Stomach (tissue), 9 donors: Measurements from ENCODE around the gene ARHGAP26. TPM values are rescaled to one million over a fixed set of nuclear protein-coding genes. Genes with fewer than 3 reads are reported as not detected.

Experiments
- DNase-seq, 2 donors: peaks; one replicate each; pipeline versions ENCODE4 v3.0.0 to v3.0.0-alpha.2; 2013 to 2019
- H3K27ac ChIP-seq, 5 donors: fragments of 200-600 bp in 4 of 5; sonication (generic) in 4 of 5; one replicate each; pipeline ENCODE4 v1.5.1; 2013 to 2019; ENCODE audit warnings: mild to moderate bottlenecking in 1 of 5, moderate library complexity in 1 of 5
- H3K27me3 ChIP-seq, 3 donors: fragments of 200-600 bp; sonication (generic); one replicate each; pipeline ENCODE4 v1.5.1; 2017 to 2019; ENCODE audit warnings: mixed run types in 1 of 3
- H3K36me3 ChIP-seq, 4 donors: fragments of 200-600 bp; sonication (generic); 1 replicate in 3 of 4; 2 replicates in 1 of 4; pipeline ENCODE4 v1.5.1; 2016 to 2019
- H3K4me1 ChIP-seq, 4 donors: fragments of 200-600 bp; sonication (generic); one replicate each; pipeline ENCODE4 v1.5.1; 2016 to 2019
- H3K4me3 ChIP-seq, 4 donors: fragments of 200-600 bp; sonication (generic) in 3 of 4; one replicate each; pipeline ENCODE4 v1.5.1; 2016 to 2019; ENCODE audit warnings: mild to moderate bottlenecking in 1 of 4
- H3K9me3 ChIP-seq, 4 donors: fragments of 200-600 bp; sonication (generic); one replicate each; pipeline ENCODE4 v1.5.1; 2016 to 2019
- EP300 ChIP-seq: sonication (generic); formaldehyde crosslinking; IDR thresholded peaks from one replicate; pipeline ENCODE4 v1.6.1; 2017; ENCODE audit warnings: antibody characterized with exemption
- POLR2A ChIP-seq, 4 donors: fragments of 450-650 bp; IDR thresholded peaks; one replicate each; pipeline ENCODE4 v1.6.1; 2016; ENCODE audit warnings: antibody characterized with exemption in 4 of 4, control low read depth in 2 of 4, mild to moderate bottlenecking in 1 of 4, moderate library complexity in 1 of 4
- POLR2AphosphoS5 ChIP-seq, 3 donors: sonication (generic); formaldehyde crosslinking; IDR thresholded peaks; one replicate each; pipeline ENCODE4 v1.6.1; 2016; ENCODE audit warnings: antibody characterized with exemption in 3 of 3
- WGBS, 5 donors: extraction: QIAGEN DNeasy Blood & Tissue Kit in 3 of 5; methylation state at CpG; one replicate each; pipeline versions ENCODE4 v1.1.5 to v1.1.7; 2013 to 2018; 5-methylcytosine and 5-hydroxymethylcytosine counted together
- intact Hi-C: fragments of 100-400 bp; cut with DNase I; formaldehyde crosslinking; loops from one replicate; pipeline ENCODE4 v1.15.1; 2023; ENCODE audit warnings: low total_unique reads
- polyA plus RNA-seq, 3 donors: library from polyadenylated mRNA; stranded (reverse); fragments of 200-250 nt; gene quantifications; one replicate each; pipeline ENCODE4 v1.2.3, GENCODE V29; 2013
- total RNA-seq, 5 donors: library from RNA; depleted of rRNA; stranded (reverse); fragments of >200 nt; gene quantifications; one replicate each; pipeline versions ENCODE4 v1.1.0 to v1.2.3, GENCODE V29; 2014 to 2016
- TF ChIP-seq, protein P1 (sequence below), 7 experiments: fragments of 450-650 bp in 4 of 7; fragments of 200-600 bp in 3 of 7; sonication (generic) in 3 of 7; IDR thresholded peaks; one replicate each; pipeline ENCODE4 v1.5.1; 2016 to 2019; ENCODE audit warnings: antibody characterized with exemption in 7 of 7, control low read depth in 2 of 7, mild to moderate bottlenecking in 1 of 7
- donor health status: healthy with polysubstance abuse.
- donor health status: Bipolar disorder and iron deficiency.
- donor health status: healthy.

ARHGAP26 gene
- total and polyA plus RNA-seq, 8 donors = 4.0 to 115 (median 34.1) TPM

DNA sequence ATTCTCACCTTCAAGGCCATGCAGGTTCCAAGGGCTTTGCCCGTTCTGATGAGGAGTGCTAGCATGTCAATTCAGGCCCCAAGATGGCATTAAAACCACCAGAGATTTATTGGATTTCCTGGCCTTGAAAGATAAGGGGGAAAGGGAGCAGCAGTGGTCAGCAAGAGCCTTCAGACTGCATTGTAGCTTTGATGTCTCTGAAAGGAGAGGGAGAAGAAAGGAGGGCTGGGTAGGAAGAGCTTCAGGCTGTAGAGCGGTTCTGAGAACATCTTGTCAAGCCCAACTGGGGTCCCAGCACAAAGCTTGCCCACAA is 42.5 kb upstream of the ARHGAP26 start:
- no peak for TF ChIP-seq POLR2A (IDR thresholded peaks at IDR 0.05)
- TF ChIP-seq POLR2AphosphoS5 (IDR thresholded peaks at IDR 0.05) = no peak
- TF ChIP-seq, protein P1, sequence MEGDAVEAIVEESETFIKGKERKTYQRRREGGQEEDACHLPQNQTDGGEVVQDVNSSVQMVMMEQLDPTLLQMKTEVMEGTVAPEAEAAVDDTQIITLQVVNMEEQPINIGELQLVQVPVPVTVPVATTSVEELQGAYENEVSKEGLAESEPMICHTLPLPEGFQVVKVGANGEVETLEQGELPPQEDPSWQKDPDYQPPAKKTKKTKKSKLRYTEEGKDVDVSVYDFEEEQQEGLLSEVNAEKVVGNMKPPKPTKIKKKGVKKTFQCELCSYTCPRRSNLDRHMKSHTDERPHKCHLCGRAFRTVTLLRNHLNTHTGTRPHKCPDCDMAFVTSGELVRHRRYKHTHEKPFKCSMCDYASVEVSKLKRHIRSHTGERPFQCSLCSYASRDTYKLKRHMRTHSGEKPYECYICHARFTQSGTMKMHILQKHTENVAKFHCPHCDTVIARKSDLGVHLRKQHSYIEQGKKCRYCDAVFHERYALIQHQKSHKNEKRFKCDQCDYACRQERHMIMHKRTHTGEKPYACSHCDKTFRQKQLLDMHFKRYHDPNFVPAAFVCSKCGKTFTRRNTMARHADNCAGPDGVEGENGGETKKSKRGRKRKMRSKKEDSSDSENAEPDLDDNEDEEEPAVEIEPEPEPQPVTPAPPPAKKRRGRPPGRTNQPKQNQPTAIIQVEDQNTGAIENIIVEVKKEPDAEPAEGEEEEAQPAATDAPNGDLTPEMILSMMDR (IDR thresholded peaks at IDR 0.05) = no peak
- TF ChIP-seq EP300 = no peak

GRCh38 chr5:142735323-142736246 is 34.6 kb upstream of the ARHGAP26 start:
- intact Hi-C loops = no loop called here
- Histone ChIP-seq H3K4me1 (peaks cover 0 to 7% (median 0%) of the 10 kb centered on the region in 4 donors), H3K27me3 (no peaks in the 10 kb centered on the region), H3K36me3 (no peaks in the 10 kb centered on the region), H3K27ac (no peak overlapping the region), H3K4me3 (no peak overlapping the region), H3K9me3 (no peaks in the 10 kb centered on the region)
- DNase-seq = no peak
- no peak for TF ChIP-seq POLR2AphosphoS5 (IDR thresholded peaks at IDR 0.05)
- TF ChIP-seq, protein P1 (IDR thresholded peaks at IDR 0.05) = no peak
- TF ChIP-seq POLR2A (IDR thresholded peaks at IDR 0.05) = no peak
- 64 to 80% (median 67%) methylated on average over 8 of the region's 8 CpGs for WGBS, 5 donors

More for the DNA sequence above, 42.5 kb upstream of the ARHGAP26 start:
- intact Hi-C loops = no loop called here
- Histone ChIP-seq H3K9me3 (no peaks in the 10 kb centered on the region), H3K36me3 (no peaks in the 10 kb centered on the region), H3K27me3 (peaks cover 0 to 2% (median 0%) of the 10 kb centered on the region in 3 donors), H3K27ac (no peak overlapping the region), H3K4me3 (no peak overlapping the region), H3K4me1 (no peaks in the 10 kb centered on the region)
- DNase-seq = no peak
- WGBS, 5 donors = 77 to 91% (median 83%) methylated on average over 2 of the region's 2 CpGs

- Histone ChIP-seq H3K27me3 (no peaks in the 10 kb centered on the region), H3K4me3 (no peak overlapping the region), H3K9me3 (no peaks in the 10 kb centered on the region), H3K27ac (no peak overlapping the region), H3K36me3 (no peaks in the 10 kb centered on the region), H3K4me1 (peaks cover 0 to 11% (median 0%) of the 10 kb centered on the region in 4 donors)
- no peak for TF ChIP-seq POLR2A (IDR thresholded peaks at IDR 0.05)
- TF ChIP-seq EP300 = no peak
- TF ChIP-seq POLR2AphosphoS5 (IDR thresholded peaks at IDR 0.05) = no peak
- TF ChIP-seq, protein P1 (IDR thresholded peaks at IDR 0.05) = no peak
- intact Hi-C loops = no loop called here
- WGBS, 5 donors = 68 to 81% (median 75%) methylated on average over 7 of the region's 7 CpGs
- no peak for DNase-seq
These were observed 33.9 kb upstream of the ARHGAP26 start for GRCh38 chr5:142736247-142736632.

DNA sequence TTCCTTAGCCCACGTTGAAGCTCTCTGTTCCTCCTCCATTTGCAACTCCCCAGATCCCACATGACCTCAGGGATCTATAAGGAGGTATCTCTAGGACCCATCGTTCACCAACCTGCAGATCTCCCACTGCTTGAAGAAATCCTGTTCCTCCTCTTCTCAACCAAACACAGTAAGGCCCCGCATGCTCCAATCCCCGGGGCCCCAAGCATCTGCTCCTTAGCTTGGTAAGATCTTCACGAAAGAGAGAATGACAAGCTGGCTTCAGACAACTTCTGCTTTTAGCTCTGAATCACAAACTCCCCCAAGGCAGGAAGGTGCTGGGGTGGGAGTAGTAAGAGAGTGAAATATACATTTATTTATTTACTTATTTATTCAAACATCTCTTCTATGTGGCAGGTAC is 33.0 kb upstream of the ARHGAP26 start:
- DNase-seq = no peak
- TF ChIP-seq POLR2AphosphoS5 (IDR thresholded peaks at IDR 0.05) (no peak), EP300 (no peak), POLR2A (IDR thresholded peaks at IDR 0.05) (no peak)
- TF ChIP-seq, protein P1 (IDR thresholded peaks at IDR 0.05) = no peak
- no peaks in the 10 kb centered on the region for H3K9me3 ChIP-seq
- WGBS, 5 donors = 63 to 74% (median 73%) methylated on average over 5 of the region's 5 CpGs
- no peak overlapping the region for H3K27ac ChIP-seq
- intact Hi-C loops = no loop called here
- no peaks in the 10 kb centered on the region for H3K27me3 ChIP-seq
- peaks cover 0 to 11% (median 0%) of the 10 kb centered on the region in 4 donors for H3K4me1 ChIP-seq
- no peak overlapping the region for H3K4me3 ChIP-seq
- no peaks in the 10 kb centered on the region for H3K36me3 ChIP-seq
